Measurements from ENCODE around the gene CAPN11. TPM values are rescaled to one million over a fixed set of nuclear protein-coding genes. Genes with fewer than 3 reads are reported as not detected.

The CAPN11 gene
- total and polyA plus RNA-seq, 10 of the 15 experiments (the other 5 are each of a cell fraction or from before 2014, with no cell fraction given): 0.05 to 0.44 (median 0.31) TPM

DNA sequence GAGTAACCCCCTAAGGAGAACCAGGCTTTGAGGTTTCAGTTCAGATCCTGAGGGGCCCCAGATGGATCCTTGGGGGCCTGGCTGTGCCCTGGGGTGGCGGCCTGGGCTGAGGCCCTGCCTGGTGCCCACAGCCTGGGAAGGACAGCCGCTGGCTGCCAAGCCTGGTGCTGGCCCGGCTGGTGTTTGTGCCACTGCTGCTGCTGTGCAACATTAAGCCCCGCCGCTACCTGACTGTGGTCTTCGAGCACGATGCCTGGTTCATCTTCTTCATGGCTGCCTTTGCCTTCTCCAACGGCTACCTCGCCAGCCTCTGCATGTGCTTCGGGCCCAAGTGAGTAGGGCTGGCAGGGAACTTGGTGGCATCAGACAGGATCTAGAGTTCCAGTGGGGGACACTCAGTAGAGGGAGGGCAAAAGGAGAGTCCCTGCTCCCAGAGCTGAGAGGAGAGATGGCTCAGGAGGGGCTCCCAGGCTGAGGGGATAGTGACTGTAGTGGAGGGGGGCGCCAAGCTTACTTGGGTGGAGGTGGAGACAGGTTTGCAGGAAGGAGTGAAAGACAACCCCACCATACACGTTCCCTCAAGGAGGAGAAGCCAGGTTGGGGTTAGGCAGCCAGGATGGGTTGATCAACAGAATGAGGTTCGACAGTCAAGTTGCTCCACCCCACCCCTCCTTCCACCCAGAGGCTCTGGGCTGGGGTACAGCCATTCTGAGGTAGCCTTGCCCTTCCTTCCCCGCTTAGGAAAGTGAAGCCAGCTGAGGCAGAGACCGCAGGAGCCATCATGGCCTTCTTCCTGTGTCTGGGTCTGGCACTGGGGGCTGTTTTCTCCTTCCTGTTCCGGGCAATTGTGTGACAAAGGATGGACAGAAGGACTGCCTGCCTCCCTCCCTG, 74.3 kb downstream of the CAPN11 start (continued):
- TF ChIP-seq, protein P1, sequence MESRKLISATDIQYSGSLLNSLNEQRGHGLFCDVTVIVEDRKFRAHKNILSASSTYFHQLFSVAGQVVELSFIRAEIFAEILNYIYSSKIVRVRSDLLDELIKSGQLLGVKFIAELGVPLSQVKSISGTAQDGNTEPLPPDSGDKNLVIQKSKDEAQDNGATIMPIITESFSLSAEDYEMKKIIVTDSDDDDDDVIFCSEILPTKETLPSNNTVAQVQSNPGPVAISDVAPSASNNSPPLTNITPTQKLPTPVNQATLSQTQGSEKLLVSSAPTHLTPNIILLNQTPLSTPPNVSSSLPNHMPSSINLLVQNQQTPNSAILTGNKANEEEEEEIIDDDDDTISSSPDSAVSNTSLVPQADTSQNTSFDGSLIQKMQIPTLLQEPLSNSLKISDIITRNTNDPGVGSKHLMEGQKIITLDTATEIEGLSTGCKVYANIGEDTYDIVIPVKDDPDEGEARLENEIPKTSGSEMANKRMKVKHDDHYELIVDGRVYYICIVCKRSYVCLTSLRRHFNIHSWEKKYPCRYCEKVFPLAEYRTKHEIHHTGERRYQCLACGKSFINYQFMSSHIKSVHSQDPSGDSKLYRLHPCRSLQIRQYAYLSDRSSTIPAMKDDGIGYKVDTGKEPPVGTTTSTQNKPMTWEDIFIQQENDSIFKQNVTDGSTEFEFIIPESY (IDR thresholded peaks at IDR 0.05): no peak
- TF ChIP-seq ZNF217 (IDR thresholded peaks at IDR 0.05) (no peak), SREBF2 (IDR thresholded peaks at IDR 0.05; ENCODE audit: low read length) (no peak), KDM1A (IDR thresholded peaks at IDR 0.05; ENCODE audit: borderline replicate concordance) (no peak)

DNA sequence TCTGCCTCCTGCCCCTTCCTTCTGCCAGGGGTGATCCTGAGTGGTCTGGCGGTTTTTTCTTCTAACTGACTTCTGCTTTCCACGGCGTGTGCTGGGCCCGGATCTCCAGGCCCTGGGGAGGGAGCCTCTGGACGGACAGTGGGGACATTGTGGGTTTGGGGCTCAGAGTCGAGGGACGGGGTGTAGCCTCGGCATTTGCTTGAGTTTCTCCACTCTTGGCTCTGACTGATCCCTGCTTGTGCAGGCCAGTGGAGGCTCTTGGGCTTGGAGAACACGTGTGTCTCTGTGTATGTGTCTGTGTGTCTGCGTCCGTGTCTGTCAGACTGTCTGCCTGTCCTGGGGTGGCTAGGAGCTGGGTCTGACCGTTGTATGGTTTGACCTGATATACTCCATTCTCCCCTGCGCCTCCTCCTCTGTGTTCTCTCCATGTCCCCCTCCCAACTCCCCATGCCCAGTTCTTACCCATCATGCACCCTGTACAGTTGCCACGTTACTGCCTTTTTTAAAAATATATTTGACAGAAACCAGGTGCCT, 75.0 kb downstream of the CAPN11 start:
- WGBS (ENCODE audit: insufficient coverage, insufficient replicate concordance, low lambda C conversion rate, missing lambda C conversion rate): 85% methylated on average over 13 of the region's 14 CpGs
- TF ChIP-seq HCFC1 (IDR thresholded peaks at IDR 0.05; ENCODE audit: low read length): no peak
- TF ChIP-seq ZZZ3 (IDR thresholded peaks at IDR 0.05; ENCODE audit: control insufficient read depth, insufficient read length, low read depth): no peak
- TF ChIP-seq, protein P2, sequence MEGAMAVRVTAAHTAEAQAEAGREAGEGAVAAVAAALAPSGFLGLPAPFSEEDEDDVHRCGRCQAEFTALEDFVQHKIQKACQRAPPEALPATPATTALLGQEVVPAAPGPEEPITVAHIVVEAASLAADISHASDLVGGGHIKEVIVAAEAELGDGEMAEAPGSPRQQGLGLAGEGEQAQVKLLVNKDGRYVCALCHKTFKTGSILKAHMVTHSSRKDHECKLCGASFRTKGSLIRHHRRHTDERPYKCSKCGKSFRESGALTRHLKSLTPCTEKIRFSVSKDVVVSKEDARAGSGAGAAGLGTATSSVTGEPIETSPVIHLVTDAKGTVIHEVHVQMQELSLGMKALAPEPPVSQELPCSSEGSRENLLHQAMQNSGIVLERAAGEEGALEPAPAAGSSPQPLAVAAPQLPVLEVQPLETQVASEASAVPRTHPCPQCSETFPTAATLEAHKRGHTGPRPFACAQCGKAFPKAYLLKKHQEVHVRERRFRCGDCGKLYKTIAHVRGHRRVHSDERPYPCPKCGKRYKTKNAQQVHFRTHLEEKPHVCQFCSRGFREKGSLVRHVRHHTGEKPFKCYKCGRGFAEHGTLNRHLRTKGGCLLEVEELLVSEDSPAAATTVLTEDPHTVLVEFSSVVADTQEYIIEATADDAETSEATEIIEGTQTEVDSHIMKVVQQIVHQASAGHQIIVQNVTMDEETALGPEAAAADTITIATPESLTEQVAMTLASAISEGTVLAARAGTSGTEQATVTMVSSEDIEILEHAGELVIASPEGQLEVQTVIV (IDR thresholded peaks at IDR 0.05; ENCODE audit: borderline replicate concordance, partially characterized antibody): no peak
- no peak for TF ChIP-seq SMAD5 (IDR thresholded peaks at IDR 0.05; ENCODE audit: low read depth)
- no peak for TF ChIP-seq EGR1 (IDR thresholded peaks at IDR 0.05; ENCODE audit: borderline replicate concordance in 1 of 2, low read depth in 2 of 2, low read length in 2 of 2)
- no peak for TF ChIP-seq STAT3 (IDR thresholded peaks at IDR 0.05; ENCODE audit: low read depth, low read length)
- no peak for TF ChIP-seq CEBPB (IDR thresholded peaks at IDR 0.05; ENCODE audit: borderline replicate concordance in 1 of 2, low read depth in 2 of 2, low read length in 2 of 2)
- TF ChIP-seq IRF4 (IDR thresholded peaks at IDR 0.05; ENCODE audit: low read depth, low read length): no peak
- TF ChIP-seq SUZ12 (IDR thresholded peaks at IDR 0.05; ENCODE audit: unreplicated experiment): no peak
- TF ChIP-seq SP1 (IDR thresholded peaks at IDR 0.05; ENCODE audit: low read depth, low read length): no peak
- no peak for TF ChIP-seq RAD51 (IDR thresholded peaks at IDR 0.05)
- TF ChIP-seq ZNF384 (IDR thresholded peaks at IDR 0.05; ENCODE audit: borderline replicate concordance, low read depth, low read length): no peak
- TF ChIP-seq RCOR1 (conservative IDR thresholded peaks at IDR 0.05; ENCODE audit: low read depth, low read length): no peak
- no peak for TF ChIP-seq HDAC6 (IDR thresholded peaks at IDR 0.05; ENCODE audit: unreplicated experiment)

More for the DNA sequence above, 75.0 kb downstream of the CAPN11 start:
- intact Hi-C loops (cut with micrococcal nuclease; ENCODE audit: unreplicated experiment): loop anchor here (1.0 kb wide), 1 partner anchor 137 kb away; no protein-coding TSS in a partner anchor
- CTCF ChIA-PET: interaction anchor here (0.9 to 6.4 kb wide), 13 partner anchors 10 to 137 kb away, joined by 3 to 117 read pairs (median 9); partner anchors contain the start of genes HSP90AB1 and SLC29A1
- ATAC-seq (no peak), DNase-seq (ENCODE audit: low read depth, low spot score) (no peak), FAIRE-seq (no peak)
- Histone ChIP-seq H3K27ac (ENCODE audit: control insufficient read depth, insufficient read depth) (no peak overlapping the region), H3K9ac (ENCODE audit: control insufficient read depth, insufficient read depth, low read length) (no peak overlapping the region), H3K36me3 (ENCODE audit: control insufficient read depth in 2 of 2, insufficient read depth in 2 of 2, low read length in 1 of 2) (peaks cover 4 to 20% of the 10 kb centered on the region in 2 experiments; a peak in 3 of 4 replicates), H3K79me2 (ENCODE audit: control insufficient read depth, insufficient read depth, low read length) (no peaks in the 10 kb centered on the region), H3K27me3 (replicated peaks in 1 of 2; ENCODE audit: control insufficient read depth in 2 of 2, insufficient read depth in 2 of 2, low read length in 1 of 2) (no peaks in the 10 kb centered on the region), H3K4me2 (ENCODE audit: control insufficient read depth, insufficient read depth) (no peak overlapping the region), H3K9me3 (replicated peaks; ENCODE audit: control insufficient read depth, insufficient read depth, low read length) (no peaks in the 10 kb centered on the region), H4K20me1 (ENCODE audit: control insufficient read depth, insufficient read depth) (no peaks in the 10 kb centered on the region), H3K4me1 (ENCODE audit: control insufficient read depth, insufficient read depth, low read length) (peaks cover 8% of the 10 kb centered on the region), H2AFZ (ENCODE audit: control insufficient read depth, low read depth, low read length) (no peak overlapping the region), H3K4me3 (no peak overlapping the region)
- TSS peak; percentile 13 for BruUV-seq (replicated peaks)
- SMC1A ChIA-PET (ENCODE audit: uncharacterized antibody, unreplicated experiment): interaction anchor here (0.6 to 3.5 kb wide), 5 partner anchors 9 to 137 kb away, joined by 3 to 26 read pairs (median 4); no protein-coding TSS in a partner anchor
- POLR2A ChIA-PET: interaction anchor here (0.6 to 4.4 kb wide), 2 partner anchors 8 to 11 kb away, joined by 3 to 27 read pairs; no protein-coding TSS in a partner anchor
- in situ Hi-C loops (cut with MboI): loop anchor here (10.0 kb wide), 1 partner anchor 129 kb away; no protein-coding TSS in a partner anchor
- RAD21 ChIA-PET (ENCODE audit: unreplicated experiment): interaction anchor here (1.3 to 4.8 kb wide), 4 partner anchors 9 to 61 kb away, joined by 3 to 29 read pairs (median 16); partner anchors contain the start of gene SLC29A1

Measured in GM12878 (cell line).